Measurements from ENCODE around the gene EIF5B.

GRCh38 chr2:99389946-99390345 lies 52.8 kb downstream of the EIF5B start:
- TF ChIP-seq REST (IDR thresholded peaks at IDR 0.05; ENCODE audit: insufficient read depth in 1 of 2, low read depth in 2 of 2, low read length in 2 of 2) (no peak), FOXP2 (optimal IDR thresholded peaks at IDR 0.05; ENCODE audit: borderline replicate concordance, extremely low read depth, extremely low read length, insufficient read depth) (no peak), POLR2AphosphoS5 (IDR thresholded peaks at IDR 0.05; ENCODE audit: low read depth, low read length) (no peak)

All from PFSK-1 (cell line).